DMS53 (cell line): ENCODE data around the gene GPC3.

Experiments used
- DNase-seq: peaks from one replicate; lab custom pipeline; 2025; lab: John Stamatoyannopoulos, UW

GPC3 gene

DNA sequence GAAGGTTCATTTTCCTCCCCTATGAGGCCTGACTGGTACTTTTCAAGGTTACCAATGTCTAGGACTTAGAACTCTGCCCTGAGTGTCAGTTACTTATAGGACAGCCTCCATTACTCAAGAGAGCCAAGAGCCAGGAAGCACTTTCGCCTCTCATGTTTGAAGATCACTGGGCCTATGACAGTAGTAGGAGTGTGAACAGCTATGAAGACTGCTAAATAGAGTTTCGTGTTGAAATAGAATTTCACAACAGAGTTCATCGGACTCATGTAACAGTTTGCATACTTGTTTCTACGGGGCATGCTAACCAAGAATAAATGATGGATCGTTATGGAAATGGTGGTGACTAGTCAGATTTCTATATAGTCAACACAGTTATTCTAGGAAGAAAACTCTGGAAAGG lies 472.3 kb downstream of the GPC3 start:
- DNase-seq: no peak

DNA sequence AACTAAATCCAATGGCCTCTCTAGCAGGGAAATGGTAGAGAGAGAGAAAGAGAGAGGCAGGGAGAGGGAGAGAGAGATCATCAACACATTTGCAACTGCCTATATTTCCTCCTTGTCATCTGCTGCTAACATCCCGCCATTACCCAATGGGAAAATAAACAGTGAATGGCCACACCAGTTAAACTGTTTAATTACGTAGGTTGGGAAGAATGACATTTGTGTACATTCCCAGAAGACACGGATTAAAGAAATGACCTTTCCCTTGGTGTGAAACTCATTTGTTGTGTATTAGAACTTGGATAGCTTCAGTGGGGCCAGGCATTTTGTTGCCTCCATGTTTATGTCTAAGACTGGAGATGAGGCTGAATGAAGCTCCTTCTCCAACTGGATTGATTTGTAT lies 474.4 kb downstream of the GPC3 start:
- DNase-seq: no peak

DNA sequence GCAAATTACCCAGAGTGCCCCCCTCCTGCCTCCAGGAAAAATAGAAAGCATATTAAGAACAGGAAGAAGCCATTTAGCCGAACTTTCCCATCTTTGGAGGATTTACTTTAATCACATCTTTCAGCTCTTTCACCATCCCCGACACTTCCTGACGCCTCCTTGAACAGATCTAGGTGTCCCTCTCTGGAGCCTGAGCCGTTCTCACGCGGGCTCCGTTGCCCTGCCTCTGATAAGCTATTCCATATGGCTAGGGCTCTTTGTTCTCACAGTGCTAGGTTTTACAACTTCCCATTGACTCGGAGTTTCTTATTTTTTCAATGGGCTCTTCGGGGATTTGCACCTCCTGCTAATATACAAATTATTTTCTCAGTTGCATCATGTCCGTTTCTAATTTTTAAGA lies 488.0 kb downstream of the GPC3 start:
- DNase-seq: no peak

DNA sequence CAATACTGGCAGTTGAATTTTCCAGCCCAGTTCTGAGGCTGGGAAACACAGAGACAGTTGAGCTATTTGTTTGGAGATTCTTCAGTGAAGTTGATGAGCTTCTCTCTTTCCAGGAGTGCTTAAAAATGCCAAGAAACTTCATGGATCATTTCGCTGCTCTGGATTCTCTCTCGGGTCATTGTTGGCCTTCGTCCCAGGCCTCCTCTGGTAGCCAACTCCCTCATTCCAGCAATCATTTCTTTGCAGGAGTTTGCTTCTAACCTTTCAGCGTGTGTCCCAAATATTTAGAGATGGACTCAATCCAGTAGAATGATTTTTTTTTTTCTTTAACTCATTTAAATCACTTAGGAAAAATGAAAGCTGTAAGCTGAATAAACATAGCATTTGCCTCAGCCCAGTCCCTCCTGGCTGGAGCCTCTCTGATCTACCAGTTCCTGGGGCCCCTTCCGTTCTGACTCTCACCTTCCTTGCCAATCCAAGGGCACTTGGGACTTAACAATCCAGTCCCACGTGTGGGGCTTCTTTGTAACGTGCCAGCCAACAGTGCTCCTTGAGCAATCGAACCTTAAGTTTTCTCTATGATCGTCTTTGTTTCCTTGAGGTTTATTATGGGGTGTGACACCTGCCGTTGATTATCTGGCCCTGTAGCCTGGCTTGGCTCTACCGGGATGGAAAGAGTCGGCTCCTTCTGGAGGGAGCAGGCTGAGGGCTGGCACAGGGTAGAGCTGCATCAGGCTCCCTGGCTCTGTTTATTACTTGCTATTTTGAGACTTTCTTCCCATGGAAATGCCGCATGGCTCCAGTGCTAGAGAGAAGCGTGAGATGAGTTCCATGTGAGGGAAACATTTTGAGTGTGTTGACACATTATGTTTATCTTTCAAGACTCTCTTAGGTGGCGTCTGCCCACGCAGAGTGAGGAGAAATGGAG lies 489.7 kb downstream of the GPC3 start:
- peak; percentile 17 for DNase-seq

DNA sequence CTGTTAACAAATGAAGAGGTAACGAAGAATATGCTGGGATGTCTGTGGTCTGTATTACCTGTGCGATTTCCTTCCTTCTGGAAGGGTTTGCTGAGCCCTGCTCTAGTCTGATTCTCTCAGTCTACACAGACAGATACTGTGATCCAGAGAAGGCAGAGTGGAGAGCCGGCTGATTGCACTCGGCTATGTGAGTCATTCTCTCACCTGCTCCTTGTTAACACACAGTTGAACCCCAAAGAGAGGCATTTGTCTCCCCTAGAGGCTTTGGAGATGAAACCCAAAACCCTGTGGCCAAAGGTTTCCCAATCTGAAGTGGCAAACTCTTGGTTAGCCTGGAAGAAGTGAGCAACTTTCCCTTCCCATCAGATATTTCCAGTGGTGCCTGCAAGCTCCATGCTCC lies 492.0 kb downstream of the GPC3 start:
- DNase-seq: peak; percentile 39

DNA sequence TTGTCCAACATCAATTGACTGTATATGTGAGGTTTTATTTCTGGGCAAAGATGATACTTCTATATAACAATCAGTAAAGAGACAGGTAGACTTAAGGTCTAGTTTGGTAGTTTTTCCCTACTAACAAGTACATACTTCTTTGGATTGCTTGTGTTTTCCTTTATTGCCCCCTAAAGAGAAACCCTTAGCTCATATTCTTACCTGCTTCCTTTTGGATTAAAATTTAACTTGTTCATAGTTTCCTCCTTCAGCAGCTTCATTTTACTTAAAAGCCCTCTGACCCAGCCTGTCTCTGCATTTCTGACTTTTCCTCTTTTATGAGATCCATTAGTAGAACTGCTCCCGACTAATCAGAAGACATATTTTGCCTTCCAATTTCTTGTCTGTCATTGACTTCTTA lies 494.4 kb downstream of the GPC3 start:
- DNase-seq: no peak
